ENCODE measurements around the gene TMEM87A.

DNA sequence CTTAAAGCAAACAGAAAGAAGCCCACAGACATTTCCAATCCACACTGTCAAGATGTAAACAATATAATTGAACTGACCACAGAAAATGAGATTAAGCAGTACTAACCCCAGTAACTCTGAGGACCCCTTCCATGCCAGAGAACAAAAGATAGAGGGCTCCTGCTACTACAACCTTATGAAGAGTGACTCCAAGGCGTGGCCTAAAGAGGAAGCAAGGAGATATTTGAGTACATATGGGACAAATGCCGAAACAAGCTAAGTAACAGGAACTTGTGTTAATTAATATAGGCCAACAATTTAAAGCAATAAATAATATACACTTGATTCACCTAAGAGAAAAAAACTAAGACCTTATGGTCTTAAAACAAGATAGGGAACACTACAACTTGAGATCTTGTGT is 40.1 kb downstream of the TMEM87A start:
- TF ChIP-seq EZH2 (IDR thresholded peaks at IDR 0.05; ENCODE audit: insufficient read depth, poor library complexity, severe bottlenecking) (no peak), EZH2phosphoT487 (IDR thresholded peaks at IDR 0.05; ENCODE audit: insufficient read depth, low read depth) (no peak)

Measured in GM23248 (cell line).